ENCODE measurements around the gene RNPEPL1. TPM values are rescaled to one million over a fixed set of nuclear protein-coding genes. Genes with fewer than 3 reads are reported as not detected.

Gene RNPEPL1
- total RNA-seq, 1 experiment from 2014 or later: 88.2 TPM

- in situ Hi-C loops (cut with HindIII; ENCODE audit: low pct_unique_long_range_greater_than_20kb, low sequenced_read_pairs): no loop called here
- Histone ChIP-seq H3K27ac (ENCODE audit: low read length) (peak overlapping the region; percentile 90), H3K27me3 (ENCODE audit: control insufficient read depth, insufficient read depth, low read length) (no peaks in the 10 kb centered on the region), H3K4me1 (ENCODE audit: control insufficient read depth, insufficient read depth, low read length) (peaks cover 39% of the 10 kb centered on the region), H3K36me3 (ENCODE audit: control insufficient read depth, insufficient read depth, low read length) (peaks cover 4% of the 10 kb centered on the region), H3K9me3 (ENCODE audit: control insufficient read depth, insufficient read depth, low read depth, low read length) (no peaks in the 10 kb centered on the region), H3K4me3 (ENCODE audit: low read depth in 2 of 2, low read length in 2 of 2) (peak overlapping the region; percentile 11 to 46; a peak in 3 of 4 replicates)
- TF ChIP-seq REST (IDR thresholded peaks at IDR 0.05; ENCODE audit: insufficient read depth in 1 of 2, low read depth in 2 of 2, low read length in 1 of 2) (no peak), SIN3A (IDR thresholded peaks at IDR 0.05; ENCODE audit: borderline replicate concordance, insufficient read depth, low read depth, low read length) (no peak), POLR2AphosphoS5 (IDR thresholded peaks at IDR 0.05; ENCODE audit: low read depth, low read length) (no peak; the same call in 1 of the 2 replicates), CTCF (IDR thresholded peaks at IDR 0.05) (no peak), TCF7L2 (IDR thresholded peaks at IDR 0.05; ENCODE audit: low read depth, low read length) (no peak; the same call in 1 of the 2 replicates)
- CTCF ChIA-PET: interaction anchor here (0.6 to 2.0 kb wide), 6 partner anchors 20 to 666 kb away, joined by 3 to 8 read pairs (median 4); partner anchors contain the start of gene CAPN10
- POLR2A ChIA-PET: interaction anchor here (1.1 kb wide), 1 partner anchor 21 kb away, joined by 3 read pairs; the partner anchor contains the start of gene CAPN10
- intact Hi-C loops (cut with micrococcal nuclease; ENCODE audit: unreplicated experiment): no loop called here
- BruUV-seq (replicated peaks): no TSS peak
- no peak for ATAC-seq
- DNase-seq (ENCODE audit: low read depth, low spot score): no peak
These were observed 2.7 kb upstream of the RNPEPL1 start for GRCh38 chr2:240565333-240566202.

GRCh38 chr2:240566203-240567136 is 1.8 kb upstream of the RNPEPL1 start:
- peak overlapping the region; percentile 90 for H3K27ac ChIP-seq (ENCODE audit: low read length)
- peak overlapping the region; percentile 59 to 62 for H3K4me3 ChIP-seq (ENCODE audit: low read depth in 2 of 2, low read length in 2 of 2)
- CTCF ChIA-PET: interaction anchor here (0.6 to 2.0 kb wide), 6 partner anchors 19 to 667 kb away, joined by 3 to 8 read pairs (median 4); partner anchors contain the start of gene CAPN10
- H3K36me3 ChIP-seq (ENCODE audit: control insufficient read depth, insufficient read depth, low read length): peaks cover 4% of the 10 kb centered on the region
- H3K9me3 ChIP-seq (ENCODE audit: control insufficient read depth, insufficient read depth, low read depth, low read length): no peaks in the 10 kb centered on the region
- POLR2A ChIA-PET: interaction anchor here (1.1 kb wide), 1 partner anchor 20 kb away, joined by 3 read pairs; the partner anchor contains the start of gene CAPN10
- no TSS peak for BruUV-seq (replicated peaks)
- peaks cover 38% of the 10 kb centered on the region for H3K4me1 ChIP-seq (ENCODE audit: control insufficient read depth, insufficient read depth, low read length)
- in situ Hi-C loops (cut with HindIII; ENCODE audit: low pct_unique_long_range_greater_than_20kb, low sequenced_read_pairs): no loop called here
- intact Hi-C loops (cut with micrococcal nuclease; ENCODE audit: unreplicated experiment): no loop called here
- ATAC-seq (peak; percentile 76), DNase-seq (ENCODE audit: low read depth, low spot score) (no peak)
- no peaks in the 10 kb centered on the region for H3K27me3 ChIP-seq (ENCODE audit: control insufficient read depth, insufficient read depth, low read length)
- TF ChIP-seq REST (IDR thresholded peaks at IDR 0.05; ENCODE audit: insufficient read depth in 1 of 2, low read depth in 2 of 2, low read length in 1 of 2) (no peak), TCF7L2 (IDR thresholded peaks at IDR 0.05; ENCODE audit: low read depth, low read length) (no peak), POLR2AphosphoS5 (IDR thresholded peaks at IDR 0.05; ENCODE audit: low read depth, low read length) (peak; percentile 40; the same call in 1 of the 2 replicates), CTCF (IDR thresholded peaks at IDR 0.05) (peak; percentile 99), SIN3A (IDR thresholded peaks at IDR 0.05; ENCODE audit: borderline replicate concordance, insufficient read depth, low read depth, low read length) (no peak)
